Measurements from ENCODE around the gene HNRNPL. TPM values are rescaled to one million over a fixed set of nuclear protein-coding genes. Genes with fewer than 3 reads are reported as not detected.

Gene HNRNPL
- total RNA-seq, 1 experiment from 2014 or later: 710 TPM

DNA sequence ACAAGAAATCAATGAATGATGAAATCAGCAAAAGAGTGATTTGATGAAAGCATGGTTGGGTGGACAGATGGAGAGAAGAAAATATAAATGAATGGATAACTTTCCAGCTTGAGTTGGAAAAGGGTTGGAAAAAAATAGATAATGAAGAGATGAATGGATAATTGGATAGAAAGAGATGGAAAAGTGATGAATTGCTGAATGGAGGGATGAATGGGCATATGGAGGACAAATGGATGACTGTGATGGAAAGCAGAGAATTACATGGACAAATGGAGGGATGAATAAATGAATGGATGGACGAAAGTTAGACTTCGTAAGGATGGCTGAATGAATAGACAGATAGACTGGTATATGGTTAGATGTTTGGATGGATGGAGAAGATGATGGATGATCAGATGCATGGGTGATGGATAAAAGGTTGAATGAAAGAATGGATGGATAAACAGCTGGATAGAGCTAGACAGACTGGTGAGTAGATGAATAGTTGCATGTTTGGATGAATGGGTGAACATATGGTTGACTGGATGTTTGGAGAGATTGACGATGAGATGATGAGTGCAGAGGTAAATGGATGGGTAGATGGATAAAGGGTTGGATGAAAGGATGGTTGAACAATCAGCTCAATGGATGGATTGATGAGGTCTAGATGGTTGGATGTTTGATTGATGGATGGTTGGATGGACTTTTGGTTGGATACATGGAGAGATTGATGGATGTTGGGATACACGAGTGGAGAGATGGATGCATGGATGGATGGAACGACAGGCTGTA lies 49.0 kb downstream of the HNRNPL start:
- no peak overlapping the region for H2BK20ac ChIP-seq (ENCODE audit: low read depth, low read length, poor library complexity, severe bottlenecking)
- H3K79me1 ChIP-seq (ENCODE audit: insufficient read depth, low read depth, low read length, poor library complexity, severe bottlenecking): no peaks in the 10 kb centered on the region
- no peak overlapping the region for H4K8ac ChIP-seq (replicated peaks; ENCODE audit: insufficient read length, low read depth, low read length)
- no peaks in the 10 kb centered on the region; the same call in 1 of the 2 replicates for H3K79me2 ChIP-seq (ENCODE audit: insufficient read depth, low read length)
- H3K18ac ChIP-seq (ENCODE audit: insufficient read length, low read depth, low read length): no peak overlapping the region
- H3K4me3 Mint-ChIP-seq: no peak overlapping the region
- 100% methylated on average over 3 of the region's 5 CpGs for WGBS (ENCODE audit: extremely low coverage, insufficient read length, low lambda C conversion rate)
- H3K23me2 ChIP-seq (ENCODE audit: insufficient read length, low read depth, low read length, poor library complexity, severe bottlenecking): no peaks in the 10 kb centered on the region
- no peak overlapping the region for H3K4ac ChIP-seq (ENCODE audit: low read depth, low read length)
- no peak overlapping the region for H4K91ac ChIP-seq (ENCODE audit: insufficient read length, low read depth, low read length)
- no peak overlapping the region for H2AK5ac ChIP-seq (ENCODE audit: insufficient read length, low read length)
- 0 out of 7 replicates have a peak, but pooled peaks cover 0 to 4% (median 0%) of the 10 kb centered on the region in 3 experiments for H3K36me3 Mint-ChIP-seq (ENCODE audit: insufficient read depth in 1 of 3, low read depth in 3 of 3)
- H3K23ac ChIP-seq (ENCODE audit: insufficient read length, low read depth, low read length): no peak overlapping the region
- no peak overlapping the region for H3K56ac ChIP-seq (ENCODE audit: insufficient read length, low read depth, low read length)
- no peak overlapping the region for H2BK120ac ChIP-seq (ENCODE audit: low read depth, low read length, poor library complexity, severe bottlenecking)
- H3K4me2 ChIP-seq (ENCODE audit: insufficient read depth, insufficient read length, low read length): no peak overlapping the region
- no peak overlapping the region for H3K14ac ChIP-seq (ENCODE audit: insufficient read depth, low read length)
- H3K9me3 ChIP-seq (ENCODE audit: control insufficient read depth, low read depth, low read length): no peaks in the 10 kb centered on the region
- H3K4me1 ChIP-seq (ENCODE audit: insufficient read depth, low read length): no peaks in the 10 kb centered on the region
- H3K9me3 Mint-ChIP-seq: peaks cover 2 to 11% of the 10 kb centered on the region in 2 experiments; a peak in 3 of 5 replicates
- H2AFZ ChIP-seq (ENCODE audit: low read length): no peak overlapping the region
- peaks cover 5% of the 10 kb centered on the region for H3K27me3 Mint-ChIP-seq (ENCODE audit: low read depth)
- no peak overlapping the region for H2BK5ac ChIP-seq (ENCODE audit: insufficient read length, low read length)
- no peak overlapping the region for H2BK15ac ChIP-seq (ENCODE audit: low read depth, low read length)
- H3T11ph ChIP-seq (ENCODE audit: low read length): no peak overlapping the region
- no peaks in the 10 kb centered on the region for H4K20me1 ChIP-seq (ENCODE audit: control insufficient read depth, insufficient read depth, insufficient read length)
- H3K27ac Mint-ChIP-seq: no peak overlapping the region
- H3K9ac ChIP-seq (ENCODE audit: extremely low read depth, insufficient read length, low read length): no peak overlapping the region
- H3K27me3 ChIP-seq (ENCODE audit: insufficient read depth, low read length): no peaks in the 10 kb centered on the region
- no peak overlapping the region for H4K5ac ChIP-seq (ENCODE audit: insufficient read length, low read depth, low read length)
- no peak for DNase-seq
- H3K4me1 Mint-ChIP-seq: peaks cover 4 to 5% of the 10 kb centered on the region in 2 experiments; a peak in 3 of 4 replicates
- TF ChIP-seq, protein P1, sequence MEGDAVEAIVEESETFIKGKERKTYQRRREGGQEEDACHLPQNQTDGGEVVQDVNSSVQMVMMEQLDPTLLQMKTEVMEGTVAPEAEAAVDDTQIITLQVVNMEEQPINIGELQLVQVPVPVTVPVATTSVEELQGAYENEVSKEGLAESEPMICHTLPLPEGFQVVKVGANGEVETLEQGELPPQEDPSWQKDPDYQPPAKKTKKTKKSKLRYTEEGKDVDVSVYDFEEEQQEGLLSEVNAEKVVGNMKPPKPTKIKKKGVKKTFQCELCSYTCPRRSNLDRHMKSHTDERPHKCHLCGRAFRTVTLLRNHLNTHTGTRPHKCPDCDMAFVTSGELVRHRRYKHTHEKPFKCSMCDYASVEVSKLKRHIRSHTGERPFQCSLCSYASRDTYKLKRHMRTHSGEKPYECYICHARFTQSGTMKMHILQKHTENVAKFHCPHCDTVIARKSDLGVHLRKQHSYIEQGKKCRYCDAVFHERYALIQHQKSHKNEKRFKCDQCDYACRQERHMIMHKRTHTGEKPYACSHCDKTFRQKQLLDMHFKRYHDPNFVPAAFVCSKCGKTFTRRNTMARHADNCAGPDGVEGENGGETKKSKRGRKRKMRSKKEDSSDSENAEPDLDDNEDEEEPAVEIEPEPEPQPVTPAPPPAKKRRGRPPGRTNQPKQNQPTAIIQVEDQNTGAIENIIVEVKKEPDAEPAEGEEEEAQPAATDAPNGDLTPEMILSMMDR (conservative IDR thresholded peaks at IDR 0.05): no peak
- H3K27ac ChIP-seq (ENCODE audit: insufficient read length, low read depth, low read length): no peak overlapping the region
- no peak overlapping the region for H2BK12ac ChIP-seq (ENCODE audit: insufficient read length, low read depth, low read length)
